OCI-LY1 (cell line): ENCODE results near the gene DYNC1I1.

Experiments used
- H2AFZ ChIP-seq: fragments of 200-600 bp; sonication (generic), shearing (Covaris generic); 2 replicates; pipeline ENCODE4 v1.6.0; 2014; ENCODE audit warnings: antibody characterized with exemption, mild to moderate bottlenecking, low read length
- H3F3A ChIP-seq: fragments of 200-600 bp; sonication (generic), shearing (Covaris generic); 2 replicates; pipeline ENCODE4 v1.6.0; 2014; ENCODE audit warnings: mild to moderate bottlenecking, antibody characterized with exemption, low read length, moderate library complexity; ENCODE audit not compliant: insufficient read depth
- H3K27ac ChIP-seq: fragments of 200-600 bp; sonication (generic); 2 replicates; pipeline ENCODE4 v1.5.1; 2014; ENCODE audit warnings: low read length, mixed run types, mild to moderate bottlenecking, low read depth; ENCODE audit not compliant: poor library complexity, severe bottlenecking
- H3K27me3 ChIP-seq: fragments of 200-600 bp; sonication (generic); 2 replicates; pipeline ENCODE4 v1.6.0; 2014; ENCODE audit warnings: antibody characterized with exemption, mild to moderate bottlenecking, low read length, moderate library complexity; ENCODE audit not compliant: insufficient read depth
- H3K36me3 ChIP-seq: fragments of 200-600 bp; sonication (generic); 2 replicates; pipeline ENCODE4 v1.6.1; 2014; ENCODE audit warnings: mild to moderate bottlenecking, antibody characterized with exemption, low read length, moderate library complexity, mixed read lengths; ENCODE audit not compliant: insufficient read depth
- H3K4me1 ChIP-seq: fragments of 200-600 bp; sonication (generic); 2 replicates; pipeline ENCODE4 v1.5.1; 2014; ENCODE audit warnings: mild to moderate bottlenecking, low read length, moderate library complexity; ENCODE audit not compliant: insufficient read depth, severe bottlenecking
- H3K4me2 ChIP-seq: fragments of 200-600 bp; sonication (generic), shearing (Covaris generic); 2 replicates; pipeline ENCODE4 v1.6.1; 2014; ENCODE audit warnings: low read length
- H3K4me3 ChIP-seq: fragments of 200-600 bp; sonication (generic); 2 replicates; pipeline ENCODE4 v1.5.1; 2014; ENCODE audit warnings: low read length, low read depth, mild to moderate bottlenecking, mixed read lengths; ENCODE audit not compliant: poor library complexity, severe bottlenecking
- H3K79me2 ChIP-seq: fragments of 200-600 bp; shearing (Covaris generic); 2 replicates; pipeline ENCODE4 v1.6.1; 2016; ENCODE audit warnings: mixed run types, low read length, mixed read lengths; ENCODE audit not compliant: insufficient read depth
- H3K9ac ChIP-seq: fragments of 200-600 bp; sonication (generic), shearing (Covaris generic); 2 replicates; pipeline ENCODE4 v1.6.1; 2014; ENCODE audit warnings: mild to moderate bottlenecking, low read length, mixed read lengths
- H3K9me2 ChIP-seq: fragments of 200-600 bp; sonication (generic), shearing (Covaris generic); 2 replicates; pipeline ENCODE4 v1.6.1; 2014; ENCODE audit warnings: low read depth, mild to moderate bottlenecking, low read length, mixed read lengths
- H3K9me3 ChIP-seq: fragments of 200-600 bp; shearing (Covaris generic); 2 replicates; pipeline ENCODE4 v1.6.1; 2014; ENCODE audit warnings: low read length, mixed read lengths
- H4K20me1 ChIP-seq: fragments of 200-600 bp; sonication (generic), shearing (Covaris generic); 2 replicates; pipeline ENCODE4 v1.6.0; 2016; ENCODE audit warnings: mild to moderate bottlenecking, low read length; ENCODE audit not compliant: insufficient read depth
- CTCF ChIP-seq: fragments of 200-600 bp; sonication (generic), shearing (Covaris generic); IDR thresholded peaks from 2 replicates; pipeline ENCODE4 v1.5.1; 2017; ENCODE audit warnings: mild to moderate bottlenecking, antibody characterized with exemption, low read length, moderate library complexity, mixed read lengths
- EZH2 ChIP-seq: fragments of 200-600 bp; sonication (generic), shearing (Covaris generic); IDR thresholded peaks from 2 replicates; pipeline ENCODE4 v1.8.0; 2017; ENCODE audit warnings: borderline replicate concordance, mixed run types, mild to moderate bottlenecking, antibody characterized with exemption, low read length, moderate library complexity, mixed read lengths

Gene DYNC1I1

DNA sequence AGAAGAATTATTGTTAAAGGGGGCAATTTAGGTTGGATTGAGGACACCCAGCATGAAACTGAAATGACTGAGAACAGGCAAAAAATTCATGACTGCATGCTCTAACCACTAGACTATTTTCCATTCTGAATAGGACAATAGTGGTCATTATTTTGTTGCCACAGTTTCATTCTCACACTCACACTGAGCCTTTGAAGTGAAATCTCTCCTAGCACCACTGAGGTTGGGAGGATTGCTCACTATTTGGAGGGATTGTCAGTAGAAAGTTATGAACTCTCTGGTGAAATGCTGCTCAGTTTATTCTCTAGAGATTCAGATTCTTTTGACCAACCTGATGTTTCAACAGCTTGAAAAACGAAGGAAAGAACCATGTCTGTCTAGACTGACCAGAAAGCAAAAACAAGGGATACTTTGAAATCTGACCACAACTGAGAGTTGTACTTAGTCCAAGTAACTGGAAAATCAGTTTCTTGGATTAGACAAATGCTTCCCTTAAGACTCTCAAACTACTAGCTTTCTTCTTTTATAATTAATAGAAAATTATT is 191.2 kb downstream of the DYNC1I1 start:
- no peaks in the 10 kb centered on the region for H3F3A ChIP-seq
- H3K4me3 ChIP-seq: no peak overlapping the region
- H4K20me1 ChIP-seq: no peaks in the 10 kb centered on the region
- no peak overlapping the region for H3K27ac ChIP-seq
- H3K36me3 ChIP-seq: no peaks in the 10 kb centered on the region
- no peak overlapping the region for H3K4me2 ChIP-seq
- no peaks in the 10 kb centered on the region for H3K27me3 ChIP-seq
- no peaks in the 10 kb centered on the region for H3K79me2 ChIP-seq
- H3K9me3 ChIP-seq: no peaks in the 10 kb centered on the region
- H3K9me2 ChIP-seq: no peaks in the 10 kb centered on the region
- no peaks in the 10 kb centered on the region for H3K4me1 ChIP-seq
- TF ChIP-seq CTCF: no peak
- no peak for TF ChIP-seq EZH2
- no peak overlapping the region for H3K9ac ChIP-seq
- H2AFZ ChIP-seq: no peak overlapping the region

GRCh38 chr7:95971716-95972115 is 199.4 kb downstream of the DYNC1I1 start:
- Histone ChIP-seq H3K4me2 (no peak overlapping the region), H3K4me1 (no peaks in the 10 kb centered on the region), H3K36me3 (no peaks in the 10 kb centered on the region), H2AFZ (no peak overlapping the region), H4K20me1 (no peaks in the 10 kb centered on the region), H3K4me3 (no peak overlapping the region), H3F3A (no peaks in the 10 kb centered on the region), H3K27me3 (no peaks in the 10 kb centered on the region), H3K9ac (no peak overlapping the region), H3K9me3 (no peaks in the 10 kb centered on the region), H3K9me2 (no peaks in the 10 kb centered on the region), H3K27ac (no peak overlapping the region), H3K79me2 (no peaks in the 10 kb centered on the region)
- no peak for TF ChIP-seq EZH2
- no peak for TF ChIP-seq CTCF

DNA sequence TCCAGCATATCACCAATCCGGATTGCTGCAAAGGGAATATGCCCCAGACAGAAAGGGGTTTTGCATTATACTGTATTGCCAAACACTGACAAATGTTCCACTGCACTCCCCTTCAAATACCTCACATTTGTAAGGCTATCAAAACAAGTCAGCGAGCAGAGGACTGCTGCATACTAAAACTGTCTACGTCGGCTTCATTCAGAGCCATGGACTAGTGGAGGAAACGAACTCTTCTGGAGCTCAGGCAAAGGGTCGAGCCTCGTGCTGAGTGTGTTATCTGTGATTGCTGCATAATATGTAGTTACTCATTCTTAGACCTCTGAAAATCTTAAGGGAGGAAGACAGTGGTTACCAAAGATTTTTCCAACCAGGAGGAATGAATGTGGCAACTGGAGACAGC is 200.2 kb downstream of the DYNC1I1 start:
- Histone ChIP-seq H3K27me3 (no peaks in the 10 kb centered on the region), H3K27ac (no peak overlapping the region), H3F3A (no peaks in the 10 kb centered on the region), H3K9ac (no peak overlapping the region), H3K36me3 (no peaks in the 10 kb centered on the region), H4K20me1 (no peaks in the 10 kb centered on the region), H2AFZ (no peak overlapping the region), H3K9me2 (no peaks in the 10 kb centered on the region), H3K79me2 (no peaks in the 10 kb centered on the region), H3K4me2 (no peak overlapping the region), H3K9me3 (no peaks in the 10 kb centered on the region), H3K4me1 (no peaks in the 10 kb centered on the region), H3K4me3 (no peak overlapping the region)
- TF ChIP-seq EZH2 (no peak), CTCF (no peak)
